ENCODE data around the gene APCDD1. TPM values are rescaled to one million over a fixed set of nuclear protein-coding genes. Genes with fewer than 3 reads are reported as not detected.
A peak's percentile ranks its signal among the peaks of the same experiment; 100 is the strongest.

The APCDD1 gene
- total and polyA plus RNA-seq, 3 experiments from 2014 or later: not detected

- peaks cover 0 to 2% (median 0%) of the 10 kb centered on the region in 5 donors for H3K9me3 Mint-ChIP-seq
- CTCF ChIA-PET: no interaction called here
Observed at GRCh38 chr18:10481831-10482230, 27.4 kb downstream of the APCDD1 start.

GRCh38 chr18:10482363-10482984 lies 28.0 kb downstream of the APCDD1 start:
- CTCF ChIA-PET: no interaction called here
- Histone ChIP-seq H3K27ac (ENCODE audit: low read depth, low read length) (no peak overlapping the region), H3K4me3 (ENCODE audit: low read length) (no peak overlapping the region), H3K9me3 (ENCODE audit: low read length) (no peaks in the 10 kb centered on the region), H3K36me3 (ENCODE audit: insufficient read depth, low read length) (no peaks in the 10 kb centered on the region), H3K27me3 (ENCODE audit: insufficient read depth, low read length, poor library complexity, severe bottlenecking) (no peaks in the 10 kb centered on the region), H3K4me1 (ENCODE audit: insufficient read depth, low read length) (no peaks in the 10 kb centered on the region)
- POLR2A ChIA-PET: no interaction called here
- H3K27me3 Mint-ChIP-seq: peaks cover 7 to 8% of the 10 kb centered on the region in 2 donors
- H3K27ac Mint-ChIP-seq: no peak overlapping the region
- H3K4me1 Mint-ChIP-seq: peaks cover 0 to 6% (median 0%) of the 10 kb centered on the region in 3 donors
- H3K36me3 Mint-ChIP-seq: no peaks in the 10 kb centered on the region
- DNase-seq: no peak
- peaks cover 0 to 2% (median 0%) of the 10 kb centered on the region in 5 donors for H3K9me3 Mint-ChIP-seq
- no peak overlapping the region for H3K4me3 Mint-ChIP-seq

More at GRCh38 chr18:10481831-10482230, 27.4 kb downstream of the APCDD1 start:
- H3K27ac ChIP-seq (ENCODE audit: low read depth, low read length): no peak overlapping the region
- Mint-ChIP-seq H3K27ac (peak overlapping the region in 1 of 8 donors; percentile 15), H3K27me3 (peaks cover 9 to 15% of the 10 kb centered on the region in 2 donors), H3K36me3 (no peaks in the 10 kb centered on the region), H3K4me3 (no peak overlapping the region), H3K4me1 (peaks cover 0 to 6% (median 0%) of the 10 kb centered on the region in 3 donors)
- no peak overlapping the region for H3K4me3 ChIP-seq (ENCODE audit: low read length)
- H3K9me3 ChIP-seq (ENCODE audit: low read length): no peaks in the 10 kb centered on the region
- no peaks in the 10 kb centered on the region for H3K36me3 ChIP-seq (ENCODE audit: insufficient read depth, low read length)
- DNase-seq: no peak
- H3K27me3 ChIP-seq (ENCODE audit: insufficient read depth, low read length, poor library complexity, severe bottlenecking): no peaks in the 10 kb centered on the region
- POLR2A ChIA-PET: no interaction called here
- no peaks in the 10 kb centered on the region for H3K4me1 ChIP-seq (ENCODE audit: insufficient read depth, low read length)

- ChIA-PET CTCF (no interaction called here), POLR2A (no interaction called here)
- no peak overlapping the region for H3K4me3 Mint-ChIP-seq
- peaks cover 7 to 8% of the 10 kb centered on the region in 2 donors for H3K27me3 Mint-ChIP-seq
- peaks cover 0 to 2% (median 0%) of the 10 kb centered on the region in 5 donors for H3K9me3 Mint-ChIP-seq
- no peaks in the 10 kb centered on the region for H3K4me1 ChIP-seq (ENCODE audit: insufficient read depth, low read length)
- H3K27ac ChIP-seq (ENCODE audit: low read depth, low read length): no peak overlapping the region
- no peak for DNase-seq
- no peak overlapping the region for H3K4me3 ChIP-seq (ENCODE audit: low read length)
- no peaks in the 10 kb centered on the region for H3K36me3 ChIP-seq (ENCODE audit: insufficient read depth, low read length)
- H3K9me3 ChIP-seq (ENCODE audit: low read length): no peaks in the 10 kb centered on the region
- H3K27ac Mint-ChIP-seq: peak overlapping the region in 2 of 8 donors; percentile 33 to 54
- peaks cover 0 to 6% (median 0%) of the 10 kb centered on the region in 3 donors for H3K4me1 Mint-ChIP-seq
- no peaks in the 10 kb centered on the region for H3K36me3 Mint-ChIP-seq
- H3K27me3 ChIP-seq (ENCODE audit: insufficient read depth, low read length, poor library complexity, severe bottlenecking): no peaks in the 10 kb centered on the region
Observed at GRCh38 chr18:10482985-10483949, 28.8 kb downstream of the APCDD1 start.

- Histone ChIP-seq H3K27me3 (ENCODE audit: insufficient read depth, low read length, poor library complexity, severe bottlenecking) (no peaks in the 10 kb centered on the region), H3K27ac (ENCODE audit: low read depth, low read length) (no peak overlapping the region), H3K36me3 (ENCODE audit: insufficient read depth, low read length) (no peaks in the 10 kb centered on the region), H3K4me3 (ENCODE audit: low read length) (no peak overlapping the region), H3K4me1 (ENCODE audit: insufficient read depth, low read length) (no peaks in the 10 kb centered on the region), H3K9me3 (ENCODE audit: low read length) (no peaks in the 10 kb centered on the region)
- H3K4me1 Mint-ChIP-seq: peaks cover 3 to 9% (median 4%) of the 10 kb centered on the region in 3 donors
- H3K9me3 Mint-ChIP-seq: peaks cover 0 to 2% (median 0%) of the 10 kb centered on the region in 5 donors
- CTCF ChIA-PET: no interaction called here
- peaks cover 0 to 1% of the 10 kb centered on the region in 2 donors for H3K27me3 Mint-ChIP-seq
- no peak for DNase-seq
- POLR2A ChIA-PET: no interaction called here
- H3K4me3 Mint-ChIP-seq: no peak overlapping the region
- peak overlapping the region in 1 of 8 donors; percentile 75 for H3K27ac Mint-ChIP-seq
- no peaks in the 10 kb centered on the region for H3K36me3 Mint-ChIP-seq
Observed at GRCh38 chr18:10485475-10485874, 31.0 kb downstream of the APCDD1 start.

GRCh38 chr18:10486362-10486761 lies 31.9 kb downstream of the APCDD1 start:
- Mint-ChIP-seq H3K9me3 (peaks cover 0 to 2% (median 0%) of the 10 kb centered on the region in 5 donors), H3K4me1 (peaks cover 7 to 15% (median 11%) of the 10 kb centered on the region in 3 donors), H3K4me3 (no peak overlapping the region), H3K36me3 (no peaks in the 10 kb centered on the region), H3K27me3 (peaks cover 0 to 1% of the 10 kb centered on the region in 2 donors), H3K27ac (no peak overlapping the region)
- Histone ChIP-seq H3K27me3 (ENCODE audit: insufficient read depth, low read length, poor library complexity, severe bottlenecking) (no peaks in the 10 kb centered on the region), H3K4me3 (ENCODE audit: low read length) (no peak overlapping the region), H3K36me3 (ENCODE audit: insufficient read depth, low read length) (no peaks in the 10 kb centered on the region), H3K4me1 (ENCODE audit: insufficient read depth, low read length) (no peaks in the 10 kb centered on the region), H3K27ac (ENCODE audit: low read depth, low read length) (no peak overlapping the region), H3K9me3 (ENCODE audit: low read length) (no peaks in the 10 kb centered on the region)
- POLR2A ChIA-PET: no interaction called here
- no peak for DNase-seq
- CTCF ChIA-PET: no interaction called here

GRCh38 chr18:10487154-10487553 lies 32.7 kb downstream of the APCDD1 start:
- Histone ChIP-seq H3K4me1 (ENCODE audit: insufficient read depth, low read length) (no peaks in the 10 kb centered on the region), H3K4me3 (ENCODE audit: low read length) (no peak overlapping the region), H3K27me3 (ENCODE audit: insufficient read depth, low read length, poor library complexity, severe bottlenecking) (no peaks in the 10 kb centered on the region), H3K9me3 (ENCODE audit: low read length) (no peaks in the 10 kb centered on the region), H3K27ac (ENCODE audit: low read depth, low read length) (no peak overlapping the region), H3K36me3 (ENCODE audit: insufficient read depth, low read length) (no peaks in the 10 kb centered on the region)
- no peak for DNase-seq
- ChIA-PET POLR2A (no interaction called here), CTCF (no interaction called here)
- no peaks in the 10 kb centered on the region for H3K36me3 Mint-ChIP-seq
- peaks cover 0 to under 1% (median 0%) of the 10 kb centered on the region in 5 donors for H3K9me3 Mint-ChIP-seq
- peaks cover 7 to 15% (median 11%) of the 10 kb centered on the region in 3 donors for H3K4me1 Mint-ChIP-seq
- peaks cover 0 to 1% of the 10 kb centered on the region in 2 donors for H3K27me3 Mint-ChIP-seq
- H3K4me3 Mint-ChIP-seq: no peak overlapping the region
- H3K27ac Mint-ChIP-seq: no peak overlapping the region

- POLR2A ChIA-PET: no interaction called here
- H3K36me3 ChIP-seq (ENCODE audit: insufficient read depth, low read length): no peaks in the 10 kb centered on the region
- H3K4me3 Mint-ChIP-seq: no peak overlapping the region
- no peak overlapping the region for H3K27ac ChIP-seq (ENCODE audit: low read depth, low read length)
- peaks cover 7 to 15% (median 11%) of the 10 kb centered on the region in 3 donors for H3K4me1 Mint-ChIP-seq
- no peak for DNase-seq
- CTCF ChIA-PET: no interaction called here
- no peaks in the 10 kb centered on the region for H3K4me1 ChIP-seq (ENCODE audit: insufficient read depth, low read length)
- no peaks in the 10 kb centered on the region for H3K9me3 ChIP-seq (ENCODE audit: low read length)
- no peak overlapping the region for H3K27ac Mint-ChIP-seq
- H3K4me3 ChIP-seq (ENCODE audit: low read length): no peak overlapping the region
- H3K27me3 Mint-ChIP-seq: peaks cover 0 to 1% of the 10 kb centered on the region in 2 donors
- no peaks in the 10 kb centered on the region for H3K36me3 Mint-ChIP-seq
- H3K27me3 ChIP-seq (ENCODE audit: insufficient read depth, low read length, poor library complexity, severe bottlenecking): no peaks in the 10 kb centered on the region
- no peaks in the 10 kb centered on the region for H3K9me3 Mint-ChIP-seq
Observed at GRCh38 chr18:10488017-10488416, 33.6 kb downstream of the APCDD1 start.
